ENCODE data around the gene ACTG1. TPM values are rescaled to one million over a fixed set of nuclear protein-coding genes. Genes with fewer than 3 reads are reported as not detected.

ACTG1 gene
- total and polyA plus RNA-seq, 4 donors, result 1,438 to 2,547 (median 2,309) TPM

- Histone ChIP-seq H3K4me3 (ENCODE audit: low read length in 2 of 2) (no peak overlapping the region), H3K27ac (ENCODE audit: low read depth in 1 of 2, low read length in 2 of 2) (no peak overlapping the region), H3K36me3 (ENCODE audit: control insufficient read depth in 1 of 2, insufficient read depth in 2 of 2, low read length in 1 of 2) (no peaks in the 10 kb centered on the region), H3K9me3 (ENCODE audit: control insufficient read depth, low read length) (no peaks in the 10 kb centered on the region), H3K4me1 (ENCODE audit: control insufficient read depth in 1 of 2, insufficient read depth in 2 of 2, low read length in 2 of 2) (no peaks in the 10 kb centered on the region), H3K27me3 (ENCODE audit: control insufficient read depth in 1 of 2, insufficient read depth in 2 of 2, low read length in 1 of 2) (no peaks in the 10 kb centered on the region)
- WGBS, 2 donors, result 94 to 95% methylated on average over 28 to 33 of the region's 33 CpGs
- DNase-seq (no peak), ATAC-seq (ENCODE audit: low FRiP score) (no peak)
- intact Hi-C loops (cut with DNase I), result no loop called here
Observed at GRCh38 chr17:81462506-81463125, 50.0 kb downstream of the ACTG1 start.

- Histone ChIP-seq H3K27ac (ENCODE audit: low read depth in 1 of 2, low read length in 2 of 2) (no peak overlapping the region), H3K27me3 (ENCODE audit: control insufficient read depth in 1 of 2, insufficient read depth in 2 of 2, low read length in 1 of 2) (no peaks in the 10 kb centered on the region), H3K9me3 (ENCODE audit: control insufficient read depth, low read length) (no peaks in the 10 kb centered on the region), H3K36me3 (ENCODE audit: control insufficient read depth in 1 of 2, insufficient read depth in 2 of 2, low read length in 1 of 2) (no peaks in the 10 kb centered on the region), H3K4me1 (ENCODE audit: control insufficient read depth in 1 of 2, insufficient read depth in 2 of 2, low read length in 2 of 2) (no peaks in the 10 kb centered on the region), H3K4me3 (ENCODE audit: low read length in 2 of 2) (no peak overlapping the region)
- ATAC-seq (ENCODE audit: low FRiP score), result no peak
- intact Hi-C loops (cut with DNase I), result no loop called here
- 94 to 95% methylated on average over 44 to 50 of the region's 50 CpGs for WGBS, 2 donors
- no peak for DNase-seq
Observed at GRCh38 chr17:81461607-81462500, 50.7 kb downstream of the ACTG1 start.

- intact Hi-C loops (cut with DNase I), result no loop called here
- no peaks in the 10 kb centered on the region for H3K27me3 ChIP-seq (ENCODE audit: control insufficient read depth in 1 of 2, insufficient read depth in 2 of 2, low read length in 1 of 2)
- WGBS, 2 donors, result 93 to 94% methylated on average over 33 to 43 of the region's 43 CpGs
- H3K4me3 ChIP-seq (ENCODE audit: low read length in 2 of 2), result no peak overlapping the region
- H3K27ac ChIP-seq (ENCODE audit: low read depth in 1 of 2, low read length in 2 of 2), result no peak overlapping the region
- H3K9me3 ChIP-seq (ENCODE audit: control insufficient read depth, low read length), result no peaks in the 10 kb centered on the region
- H3K4me1 ChIP-seq (ENCODE audit: control insufficient read depth in 1 of 2, insufficient read depth in 2 of 2, low read length in 2 of 2), result no peaks in the 10 kb centered on the region
- DNase-seq, result no peak
- no peak for ATAC-seq (ENCODE audit: low FRiP score)
- no peaks in the 10 kb centered on the region for H3K36me3 ChIP-seq (ENCODE audit: control insufficient read depth in 1 of 2, insufficient read depth in 2 of 2, low read length in 1 of 2)
Observed at GRCh38 chr17:81460856-81461460, 51.6 kb downstream of the ACTG1 start.

Other genes starting within 250 kb of the ACTG1 start
- gene SLC38A10, start 217.5 kb downstream of the ACTG1 start, total RNA-seq, result 10 to 100 TPM; 61.9 to 79.6 TPM
- 100 to 1,000 TPM in 1 of 2 donors, 10 to 100 TPM in 1; 22.3 to 118 TPM for gene SLC38A10, start 217.5 kb downstream of the ACTG1 start, polyA plus RNA-seq
- gene BAHCC1, start 117.3 kb downstream of the ACTG1 start, total RNA-seq, result 10 to 100 TPM; 22.8 to 49.3 TPM
- 10 to 100 TPM in 1 of 2 donors, 1 to 10 TPM in 1; 3.9 to 16.8 TPM for gene BAHCC1, start 117.3 kb downstream of the ACTG1 start, polyA plus RNA-seq
- gene FSCN2, start 15.6 kb upstream of the ACTG1 start, total RNA-seq, result 1 to 10 TPM; 3.0 to 3.1 TPM
- gene FSCN2, start 15.6 kb upstream of the ACTG1 start, polyA plus RNA-seq, result 1 to 10 TPM; 1.0 to 1.3 TPM
- 10 to 100 TPM; 20.9 to 32.2 TPM for gene FAAP100, start 39.6 kb upstream of the ACTG1 start, total RNA-seq
- gene FAAP100, start 39.6 kb upstream of the ACTG1 start, polyA plus RNA-seq, result 10 to 100 TPM in 1 of 2 donors, 1 to 10 TPM in 1; 8.8 to 48.4 TPM
- gene NPLOC4, start 124.3 kb upstream of the ACTG1 start, total RNA-seq, result 10 to 100 TPM; 74.4 to 94.3 TPM
- 10 to 100 TPM; 26.7 to 66.8 TPM for gene NPLOC4, start 124.3 kb upstream of the ACTG1 start, polyA plus RNA-seq
- gene TSPAN10, start 124.4 kb upstream of the ACTG1 start, total RNA-seq, result under 1 TPM; 0.29 to 0.66 TPM
- gene TSPAN10, start 124.4 kb upstream of the ACTG1 start, polyA plus RNA-seq, result under 1 TPM; 0.25 to 0.28 TPM
- gene PDE6G, start 143.7 kb upstream of the ACTG1 start, total RNA-seq, result under 1 TPM in 1 of 2 donors, not detected in 1; 0.58 TPM
- under 1 TPM in 1 of 2 donors, not detected in 1; 0.43 TPM for gene PDE6G, start 143.7 kb upstream of the ACTG1 start, polyA plus RNA-seq
- gene OXLD1, start 153.8 kb upstream of the ACTG1 start, total RNA-seq, result 10 to 100 TPM; 14.0 to 20.0 TPM
- 10 to 100 TPM; 24.8 to 59.3 TPM for gene OXLD1, start 153.8 kb upstream of the ACTG1 start, polyA plus RNA-seq
- gene CCDC137, start 153.9 kb upstream of the ACTG1 start, total RNA-seq, result 10 to 100 TPM; 13.0 to 13.4 TPM
- 10 to 100 TPM in 1 of 2 donors, 1 to 10 TPM in 1; 7.9 to 13.7 TPM for gene CCDC137, start 153.9 kb upstream of the ACTG1 start, polyA plus RNA-seq
- 10 to 100 TPM; 20.5 to 29.7 TPM for gene ARL16, start 171.0 kb upstream of the ACTG1 start, total RNA-seq
- 10 to 100 TPM; 38.4 to 87.4 TPM for gene ARL16, start 171.0 kb upstream of the ACTG1 start, polyA plus RNA-seq
- 10 to 100 TPM; 88.1 to 88.7 TPM for gene HGS, start 171.2 kb upstream of the ACTG1 start, total RNA-seq
- 100 to 1,000 TPM in 1 of 2 donors, 10 to 100 TPM in 1; 49.1 to 277 TPM for gene HGS, start 171.2 kb upstream of the ACTG1 start, polyA plus RNA-seq
- gene MRPL12, start 190.6 kb upstream of the ACTG1 start, total RNA-seq, result 10 to 100 TPM; 21.1 to 27.1 TPM
- gene MRPL12, start 190.6 kb upstream of the ACTG1 start, polyA plus RNA-seq, result 10 to 100 TPM; 40.1 to 57.7 TPM
- 1 to 10 TPM; 2.1 to 3.0 TPM for gene SLC25A10, start 199.5 kb upstream of the ACTG1 start, total RNA-seq
- 1 to 10 TPM; 2.9 to 6.4 TPM for gene SLC25A10, start 199.5 kb upstream of the ACTG1 start, polyA plus RNA-seq

Data from aorta (tissue), 5 donors.